Measurements from ENCODE around the gene TTC1. TPM values are rescaled to one million over a fixed set of nuclear protein-coding genes. Genes with fewer than 3 reads are reported as not detected.

The TTC1 gene
- total and polyA plus RNA-seq, 2 of the 8 experiments (the other 6 are each of a cell fraction or from before 2014, with no cell fraction given), result 25.1 to 63.9 TPM

DNA sequence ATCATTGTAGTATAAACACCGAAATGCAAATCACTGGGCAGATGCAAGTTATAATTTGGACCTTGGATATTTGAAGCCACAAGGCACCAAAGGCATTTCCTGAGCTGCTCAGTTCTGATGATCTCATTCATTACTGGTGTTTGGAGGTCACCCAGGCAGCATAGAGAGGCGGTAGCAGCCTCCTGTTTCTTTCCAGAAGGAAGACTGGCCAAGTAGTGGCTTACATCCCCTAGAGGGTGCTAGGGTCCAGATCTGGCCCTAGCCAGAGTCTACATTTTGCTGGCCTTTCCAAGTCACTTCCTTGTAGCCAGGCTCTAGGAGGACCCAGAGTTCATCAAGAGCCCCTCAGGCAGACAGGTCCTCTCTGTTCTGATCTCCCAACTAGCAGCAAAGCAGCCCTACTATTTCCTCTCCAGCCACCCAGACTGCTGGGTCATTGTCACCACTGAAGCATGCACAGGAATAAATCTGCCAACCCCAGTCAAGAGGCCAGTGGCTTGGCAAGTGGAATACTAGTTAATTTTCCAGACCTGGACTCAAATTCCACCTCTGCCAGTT, 33.4 kb upstream of the TTC1 start:
- no peak overlapping the region for H3K9ac ChIP-seq (replicated peaks in 1 of 4; ENCODE audit: extremely low read depth in 1 of 4, low read depth in 3 of 4, low read length in 3 of 4)
- no peaks in the 10 kb centered on the region for H3K79me1 ChIP-seq (ENCODE audit: low read depth, low read length)
- H3K36me3 ChIP-seq (ENCODE audit: control insufficient read depth in 2 of 4, insufficient read depth in 4 of 4, low read length in 3 of 4), result no peaks in the 10 kb centered on the region
- no peak overlapping the region for H2BK15ac ChIP-seq (ENCODE audit: low read length)
- H3K18ac ChIP-seq (ENCODE audit: extremely low read depth, low read length), result no peak overlapping the region
- no peak overlapping the region for H3K4ac ChIP-seq (replicated peaks; ENCODE audit: insufficient read length, low read depth, low read length)
- peaks cover 0 to 4% (median 2%) of the 10 kb centered on the region in 4 experiments; a peak in 2 of 7 replicates for H3K4me1 ChIP-seq (replicated peaks in 1 of 4; ENCODE audit: control insufficient read depth in 3 of 4, insufficient read depth in 4 of 4, low read length in 3 of 4)
- DNase-seq (ENCODE audit: low read depth in 1 of 2, low spot score in 2 of 2), result no peak
- H3K4me2 ChIP-seq (ENCODE audit: insufficient read depth in 1 of 2, low read depth in 2 of 2, low read length in 2 of 2), result no peak overlapping the region
- no peak for TF ChIP-seq POU5F1 (IDR thresholded peaks at IDR 0.05; ENCODE audit: low read depth, low read length)
- peak in 1 of 2 experiments; percentile 30; a peak in 2 of 4 replicates for TF ChIP-seq RAD21 (IDR thresholded peaks at IDR 0.05 in 1 of 2, conservative IDR thresholded peaks at IDR 0.05 in 1 of 2; ENCODE audit: low read depth in 2 of 2, low read length in 2 of 2)
- ChIA-PET CTCF (ENCODE audit: partially characterized antibody) (interaction anchor here (0.6 to 4.3 kb wide), 6 partner anchors 10 to 534 kb away, joined by 3 to 39 read pairs (median 6); no protein-coding TSS in a partner anchor), POLR2A (ENCODE audit: partially characterized antibody) (no interaction called here)
- no peak overlapping the region for H4K5ac ChIP-seq (ENCODE audit: insufficient read length, low read depth, low read length)
- H4K91ac ChIP-seq (replicated peaks; ENCODE audit: insufficient read length, low read length), result no peak overlapping the region
- H3K23me2 ChIP-seq (ENCODE audit: low read depth, low read length), result peaks cover 13% of the 10 kb centered on the region; the same call in 1 of the 2 replicates
- H2BK5ac ChIP-seq (ENCODE audit: low read depth, low read length), result no peak overlapping the region
- WGBS, 2 experiments (ENCODE audit: extremely low coverage in 1 of 2, insufficient coverage in 1 of 2, insufficient read length in 1 of 2, insufficient replicate concordance in 2 of 2, low coverage in 1 of 2, low lambda C conversion rate in 2 of 2, missing lambda C conversion rate in 1 of 2), result 79% methylated on average over 2 of the region's 2 CpGs; no CpG with 5 or more reads in 1 of the 2 experiments
- H4K20me1 ChIP-seq (replicated peaks in 1 of 2; ENCODE audit: control insufficient read depth in 1 of 2, insufficient read depth in 2 of 2, low read length in 2 of 2), result no peaks in the 10 kb centered on the region
- no peak overlapping the region for H3K56ac ChIP-seq (replicated peaks; ENCODE audit: insufficient read length, low read depth, low read length)
- no peak overlapping the region for H3K27ac ChIP-seq (ENCODE audit: low read depth, low read length)
- no peak overlapping the region for H2BK120ac ChIP-seq (replicated peaks; ENCODE audit: low read depth, low read length)
- H2BK20ac ChIP-seq (ENCODE audit: low read length), result no peak overlapping the region
- H3K79me2 ChIP-seq (ENCODE audit: control insufficient read depth in 1 of 2, insufficient read depth in 2 of 2, low read length in 2 of 2), result no peaks in the 10 kb centered on the region
- H3K9me3 ChIP-seq (ENCODE audit: insufficient read depth in 2 of 2, low read depth in 1 of 2, low read length in 1 of 2), result no peaks in the 10 kb centered on the region
- no peak overlapping the region for H3K23ac ChIP-seq (ENCODE audit: insufficient read length)
- no peak overlapping the region for H4K8ac ChIP-seq (ENCODE audit: extremely low read depth, insufficient read depth, low read length)
- no peak overlapping the region for H2AFZ ChIP-seq (ENCODE audit: low read length)
- H3K27me3 ChIP-seq (replicated peaks in 1 of 4; ENCODE audit: control insufficient read depth in 3 of 4, extremely low read depth in 1 of 4, insufficient read depth in 3 of 4, low read length in 3 of 4), result peaks cover 23 to 38% (median 35%) of the 10 kb centered on the region in 4 experiments
- no peak overlapping the region for H2AK5ac ChIP-seq (ENCODE audit: low read depth, low read length)
- H3K14ac ChIP-seq (ENCODE audit: insufficient read length), result no peak overlapping the region
- no peak for FAIRE-seq
- no peak overlapping the region for H2BK12ac ChIP-seq (ENCODE audit: low read depth, low read length)
- H3K4me3 ChIP-seq (ENCODE audit: extremely low read depth in 1 of 4, insufficient read depth in 2 of 4, low read depth in 3 of 4, low read length in 4 of 4), result no peak overlapping the region

All from H1 (cell line).